IMR-90 (cell line): Measurements from ENCODE around the gene RBPJ. TPM values are rescaled to one million over a fixed set of nuclear protein-coding genes. Genes with fewer than 3 reads are reported as not detected.

Experiments
- ATAC-seq: fragments of 200-7000 bp; cut with Tn5 transposase; 2 replicates; pipeline ENCODE4 v1.9.1; 2020; ENCODE audit warnings: low read depth, mild to moderate bottlenecking, moderate library complexity
- BruUV-seq: library from RNA; stranded (reverse); fragments of 400-500 nt; replicated peaks from 2 replicates; lab custom pipeline; 2021; lab: Mats Ljungman, UMichigan
- CTCF ChIA-PET: fragments of 300-600 bp; formaldehyde crosslinking; extraction: SDS; loops from one replicate; lab custom pipeline; 2021; ENCODE audit warnings: antibody characterized with exemption; lab: Yijun Ruan, JAX
- POLR2A ChIA-PET: fragments of 300-600 bp; sonication (Branson Sonifier 250); formaldehyde crosslinking; loops from one replicate; lab custom pipeline; 2022; ENCODE audit warnings: antibody characterized with exemption; ENCODE audit not compliant: unreplicated experiment; lab: Charles Lee
- DNase-seq: peaks from one replicate; pipeline ENCODE4 v3.0.0; 2013
- H2AFZ ChIP-seq: replicated peaks from 2 replicates; pipeline ENCODE3; 2013; ENCODE audit warnings: low read length, mild to moderate bottlenecking; ENCODE audit not compliant: poor library complexity
- H2AK5ac ChIP-seq: 2 replicates; pipeline ENCODE4 v1.6.1; 2013; ENCODE audit warnings: low read depth, low read length, inconsistent platforms
- H2AK9ac ChIP-seq: replicated peaks from 2 replicates; pipeline ENCODE3; 2013; ENCODE audit warnings: mild to moderate bottlenecking, low read depth, low read length, moderate library complexity; ENCODE audit not compliant: poor library complexity
- H2BK120ac ChIP-seq: 2 replicates; pipeline ENCODE4 v1.6.1; 2013; ENCODE audit warnings: low read depth, low read length, inconsistent platforms
- H2BK15ac ChIP-seq: 3 replicates; pipeline ENCODE4 v1.6.1; 2013; ENCODE audit warnings: low read depth, low read length, inconsistent platforms
- H2BK20ac ChIP-seq: 2 replicates; pipeline ENCODE4 v1.6.1; 2013; ENCODE audit warnings: low read depth, mild to moderate bottlenecking, inconsistent platforms, low read length, moderate library complexity
- H2BK5ac ChIP-seq: 2 replicates; pipeline ENCODE4 v1.6.1; 2013; ENCODE audit warnings: mild to moderate bottlenecking, low read depth, low read length, inconsistent platforms; ENCODE audit not compliant: poor library complexity, severe bottlenecking
- H3K14ac ChIP-seq: replicated peaks from 2 replicates; pipeline ENCODE4 v1.6.1; 2013; ENCODE audit warnings: low read depth, low read length, inconsistent platforms
- H3K18ac ChIP-seq: 2 replicates; pipeline ENCODE4 v1.6.1; 2013; ENCODE audit warnings: low read depth, low read length, control low read depth
- H3K23ac ChIP-seq: 2 replicates; pipeline ENCODE4 v1.6.1; 2013; ENCODE audit warnings: low read depth, low read length, inconsistent platforms
- H3K27ac ChIP-seq: 2 replicates; pipeline ENCODE4 v1.5.1; 2013; ENCODE audit warnings: mild to moderate bottlenecking, control low read depth, low read length; ENCODE audit not compliant: insufficient read depth
- H3K27me3 ChIP-seq: 2 replicates; pipeline ENCODE4 v1.6.1; 2013; ENCODE audit warnings: low read length; ENCODE audit not compliant: control insufficient read depth, insufficient read depth
- H3K36me3 ChIP-seq: 2 replicates; pipeline ENCODE4 v1.6.1; 2013; ENCODE audit warnings: low read length, mixed read lengths; ENCODE audit not compliant: control insufficient read depth, insufficient read depth
- H3K4ac ChIP-seq: 2 replicates; pipeline ENCODE4 v1.6.1; 2013; ENCODE audit warnings: low read depth, low read length, inconsistent platforms
- H3K4me1 ChIP-seq: 2 replicates; pipeline ENCODE4 v1.6.1; 2013; ENCODE audit warnings: low read length, mixed read lengths; ENCODE audit not compliant: control insufficient read depth, insufficient read depth
- H3K4me2 ChIP-seq: 2 replicates; pipeline ENCODE4 v1.6.1; 2013; ENCODE audit warnings: low read depth, mild to moderate bottlenecking, control low read depth, low read length, moderate library complexity
- H3K4me3 ChIP-seq: 2 replicates; pipeline ENCODE4 v1.5.1; 2013; ENCODE audit warnings: low read depth, mild to moderate bottlenecking, control low read depth, low read length, moderate library complexity; ENCODE audit not compliant: insufficient read depth
- H3K56ac ChIP-seq: 2 replicates; pipeline ENCODE4 v1.6.1; 2013; ENCODE audit warnings: low read length, inconsistent platforms; ENCODE audit not compliant: insufficient read depth; ENCODE audit errors: extremely low read depth
- H3K79me1 ChIP-seq, 2 experiments: 2 replicates each; pipeline ENCODE4 v1.6.1; 2013; ENCODE audit warnings: low read length in 2 of 2, inconsistent platforms in 1 of 2, low read depth in 1 of 2
- H3K9ac ChIP-seq: 2 replicates; pipeline ENCODE4 v1.6.1; 2013; ENCODE audit warnings: low read depth, low read length, control low read depth
- H3K9me1 ChIP-seq: 2 replicates; pipeline ENCODE4 v1.6.1; 2013; ENCODE audit warnings: low read length, inconsistent platforms; ENCODE audit not compliant: insufficient read depth
- H3K9me3 ChIP-seq: 2 replicates; pipeline ENCODE4 v1.6.1; 2013; ENCODE audit warnings: low read length; ENCODE audit not compliant: control insufficient read depth, insufficient read depth
- H4K20me1 ChIP-seq: 2 replicates; pipeline ENCODE4 v1.6.1; 2013; ENCODE audit warnings: low read length, inconsistent platforms; ENCODE audit not compliant: insufficient read depth
- H4K5ac ChIP-seq: 2 replicates; pipeline ENCODE4 v1.6.1; 2013; ENCODE audit warnings: mild to moderate bottlenecking, low read depth, low read length, control low read depth
- H4K8ac ChIP-seq, 2 experiments: 2 replicates each; pipeline ENCODE4 v1.6.1; 2013; ENCODE audit warnings: low read depth in 2 of 2, low read length in 2 of 2, control low read depth in 1 of 2, inconsistent platforms in 1 of 2
- H4K91ac ChIP-seq: 2 replicates; pipeline ENCODE4 v1.6.1; 2013; ENCODE audit warnings: low read depth, low read length, inconsistent platforms; ENCODE audit not compliant: insufficient read depth
- BHLHE40 ChIP-seq: fragments of 150-350 bp; IDR thresholded peaks from 2 replicates; pipeline ENCODE4 v1.6.1; 2016; ENCODE audit warnings: mild to moderate bottlenecking, low read depth, low read length
- CEBPB ChIP-seq: IDR thresholded peaks from 2 replicates; pipeline ENCODE4 v1.6.1; 2012; ENCODE audit warnings: low read depth, low read length, improper control_type of control experiment
- CHD1 ChIP-seq: IDR thresholded peaks from 2 replicates; pipeline ENCODE4 v1.6.1; 2012; ENCODE audit warnings: low read depth, low read length, improper control_type of control experiment
- CTCF ChIP-seq: conservative IDR thresholded peaks from 2 replicates; pipeline ENCODE4 v1.5.1; 2012; ENCODE audit warnings: mild to moderate bottlenecking, low read depth, low read length, improper control_type of control experiment
- ELK1 ChIP-seq: fragments of 150-350 bp; IDR thresholded peaks from 2 replicates; pipeline ENCODE4 v1.6.1; 2016; ENCODE audit warnings: low read depth, mild to moderate bottlenecking, low read length, moderate library complexity, borderline replicate concordance
- FOS ChIP-seq: fragments of 150-350 bp; IDR thresholded peaks from 2 replicates; pipeline ENCODE4 v1.6.1; 2016; ENCODE audit warnings: low read depth, low read length
- MAFK ChIP-seq: IDR thresholded peaks from 2 replicates; pipeline ENCODE4 v1.6.1; 2012; ENCODE audit warnings: low read depth, low read length, improper control_type of control experiment
- MAZ ChIP-seq: IDR thresholded peaks from 2 replicates; pipeline ENCODE4 v1.6.1; 2012; ENCODE audit warnings: low read depth, mild to moderate bottlenecking, low read length, improper control_type of control experiment, moderate library complexity, borderline replicate concordance
- MXI1 ChIP-seq: IDR thresholded peaks from 2 replicates; pipeline ENCODE4 v1.6.1; 2012; ENCODE audit warnings: low read depth, mild to moderate bottlenecking, low read length, moderate library complexity, borderline replicate concordance
- NFE2L2 ChIP-seq: fragments of 150-350 bp; IDR thresholded peaks from 2 replicates; pipeline ENCODE4 v1.6.1; 2016; ENCODE audit warnings: low read depth, mild to moderate bottlenecking, low read length
- POLR2A ChIP-seq: IDR thresholded peaks from 2 replicates; pipeline ENCODE4 v1.6.1; 2012; ENCODE audit warnings: mild to moderate bottlenecking, low read depth, low read length
- RAD21 ChIP-seq: IDR thresholded peaks from 2 replicates; pipeline ENCODE4 v1.6.1; 2012; ENCODE audit warnings: low read length, improper control_type of control experiment
- RCOR1 ChIP-seq: IDR thresholded peaks from 2 replicates; pipeline ENCODE4 v1.6.1; 2012; ENCODE audit warnings: mild to moderate bottlenecking, low read length, improper control_type of control experiment; ENCODE audit not compliant: insufficient replicate concordance
- RFX5 ChIP-seq: IDR thresholded peaks from 2 replicates; pipeline ENCODE4 v1.8.0; 2012; ENCODE audit warnings: low read depth, mild to moderate bottlenecking, low read length, moderate library complexity
- SMC3 ChIP-seq: fragments of 150-350 bp; IDR thresholded peaks from 2 replicates; pipeline ENCODE4 v1.6.1; 2016; ENCODE audit warnings: low read depth, mild to moderate bottlenecking, antibody characterized with exemption, low read length, moderate library complexity
- USF2 ChIP-seq: fragments of 150-350 bp; IDR thresholded peaks from 2 replicates; pipeline ENCODE4 v1.6.1; 2017; ENCODE audit warnings: mild to moderate bottlenecking, antibody characterized with exemption, low read length, low read depth
- WGBS, 2 experiments: methylation state at CpG; one replicate each; pipeline versions ENCODE4 v1.1.5 to v1.1.7; 2013; ENCODE audit warnings: missing lambda C conversion rate in 2 of 2; ENCODE audit not compliant: insufficient read length in 1 of 2; ENCODE audit errors: extremely low coverage in 2 of 2; 5-methylcytosine and 5-hydroxymethylcytosine counted together
- dilution Hi-C: fragments of 300-500 bp; cut with HindIII; formaldehyde crosslinking; loops from one replicate; pipeline ENCODE4 v1.14.3; 2018; ENCODE audit warnings: low sequenced_read_pairs; ENCODE audit not compliant: unreplicated experiment
- in situ Hi-C: fragments of 300-500 bp; cut with MboI; formaldehyde crosslinking; loops from 3 replicates; pipeline ENCODE4 v1.14.3; 2019; ENCODE audit warnings: low sequenced_read_pairs, inconsistent platforms, mixed read lengths
- intact Hi-C: fragments of 100-400 bp; cut with micrococcal nuclease; formaldehyde crosslinking; loops from 2 replicates; pipeline ENCODE4 v1.10.0; 2022
- polyA plus RNA-seq, 3 experiments: library from polyadenylated mRNA; depleted of rRNA; stranded (reverse); fragments of >200 nt; gene quantifications; 2 replicates each; pipeline ENCODE4 v1.2.3, GENCODE V29; 2012; ENCODE audit warnings: low replicate concordance in 1 of 3
- total RNA-seq: library from RNA; depleted of rRNA; stranded (reverse); fragments of >200 nt; gene quantifications from 2 replicates; pipeline ENCODE4 v1.2.3, GENCODE V29; 2012

RBPJ gene
- total and polyA plus RNA-seq, 2 of the 4 experiments (the other 2 are of a cell fraction): 50.3 to 148 TPM

- H3K4me1 ChIP-seq: peaks cover 18% of the 10 kb centered on the region
- peaks cover 12% of the 10 kb centered on the region; the same call in 1 of the 2 replicates for H3K9me1 ChIP-seq
- no peak overlapping the region for H3K56ac ChIP-seq
- H3K4me3 ChIP-seq: no peak overlapping the region
- no peak overlapping the region for H3K14ac ChIP-seq
- H3K27ac ChIP-seq: no peak overlapping the region
- no peak overlapping the region for H2AK5ac ChIP-seq
- no peak overlapping the region for H3K9ac ChIP-seq
- peak overlapping the region; percentile 40; the same call in 1 of the 2 replicates for H2BK20ac ChIP-seq
- H3K27me3 ChIP-seq: no peaks in the 10 kb centered on the region
- H3K18ac ChIP-seq: no peak overlapping the region
- no peak overlapping the region for H3K4ac ChIP-seq
- no peak for ATAC-seq
- ChIA-PET POLR2A (no interaction called here), CTCF (no interaction called here)
- H3K79me1 ChIP-seq: no peaks in the 10 kb centered on the region
- no TSS peak for BruUV-seq
- no peaks in the 10 kb centered on the region for H3K9me3 ChIP-seq
- no peak overlapping the region for H4K5ac ChIP-seq
- WGBS, 2 experiments: 100% methylated on average over 1 of the region's 4 CpGs; no CpG with 5 or more reads in 1 of the 2 experiments
- H4K8ac ChIP-seq: no peak overlapping the region
- H4K20me1 ChIP-seq: no peaks in the 10 kb centered on the region
- DNase-seq: no peak
- no peaks in the 10 kb centered on the region for H3K36me3 ChIP-seq
- H2BK120ac ChIP-seq: no peak overlapping the region; the same call in 1 of the 2 replicates
- H3K23ac ChIP-seq: no peak overlapping the region
- TF ChIP-seq MAZ (no peak), ELK1 (no peak), NFE2L2 (no peak), CTCF (no peak), SMC3 (no peak), RAD21 (no peak), CHD1 (no peak), RFX5 (no peak), CEBPB (no peak), USF2 (no peak), MAFK (no peak), FOS (no peak), MXI1 (no peak), RCOR1 (no peak), POLR2A (no peak), BHLHE40 (no peak)
- no peak overlapping the region for H3K4me2 ChIP-seq
- H2BK15ac ChIP-seq: no peak overlapping the region
- H2AK9ac ChIP-seq: no peak overlapping the region
- dilution Hi-C loops: no loop called here
- H4K91ac ChIP-seq: no peak overlapping the region; the same call in 1 of the 2 replicates
- intact Hi-C loops: no loop called here
- H2AFZ ChIP-seq: no peak overlapping the region
- H2BK5ac ChIP-seq: no peak overlapping the region
- in situ Hi-C loops: no loop called here
These were observed 35.5 kb upstream of the RBPJ start for GRCh38 chr4:26285272-26285671.
